ENCODE data around the gene NUDT1. TPM values are rescaled to one million over a fixed set of nuclear protein-coding genes. Genes with fewer than 3 reads are reported as not detected.
"Not testable (repeated sequence)": the region's sequence is repeated elsewhere in the genome, so short reads cannot be mapped to it uniquely, and the experiment has no call there.

Gene NUDT1
- total and polyA plus RNA-seq, 2 experiments from 2014 or later = 33.0 to 33.8 TPM

GRCh38 chr7:2261611-2262010 is 19.6 kb downstream of the NUDT1 start:
- H3K4me1 ChIP-seq (ENCODE audit: low read depth) = no peaks in the 10 kb centered on the region
- TF ChIP-seq CTCF (IDR thresholded peaks at IDR 0.05; ENCODE audit: low read depth, low read length) = no peak
- no peak overlapping the region for H3K4me3 ChIP-seq
- no peak for DNase-seq (ENCODE audit: low read depth in 1 of 2, low spot score in 1 of 2)
- no peaks in the 10 kb centered on the region for H3K9me3 ChIP-seq (ENCODE audit: low read depth)
- no peaks in the 10 kb centered on the region for H3K27me3 ChIP-seq
- H3K27ac ChIP-seq = no peak overlapping the region
- H3K36me3 ChIP-seq = no peaks in the 10 kb centered on the region

GRCh38 chr7:2263176-2263575 is 21.1 kb downstream of the NUDT1 start:
- no peak for TF ChIP-seq CTCF (IDR thresholded peaks at IDR 0.05; ENCODE audit: low read depth, low read length)
- Histone ChIP-seq H3K27me3 (no peaks in the 10 kb centered on the region), H3K27ac (no peak overlapping the region), H3K36me3 (no peaks in the 10 kb centered on the region), H3K4me1 (ENCODE audit: low read depth) (no peaks in the 10 kb centered on the region), H3K9me3 (ENCODE audit: low read depth) (no peaks in the 10 kb centered on the region), H3K4me3 (no peak overlapping the region)
- DNase-seq (ENCODE audit: low read depth in 1 of 2, low spot score in 1 of 2) = no peak

DNA sequence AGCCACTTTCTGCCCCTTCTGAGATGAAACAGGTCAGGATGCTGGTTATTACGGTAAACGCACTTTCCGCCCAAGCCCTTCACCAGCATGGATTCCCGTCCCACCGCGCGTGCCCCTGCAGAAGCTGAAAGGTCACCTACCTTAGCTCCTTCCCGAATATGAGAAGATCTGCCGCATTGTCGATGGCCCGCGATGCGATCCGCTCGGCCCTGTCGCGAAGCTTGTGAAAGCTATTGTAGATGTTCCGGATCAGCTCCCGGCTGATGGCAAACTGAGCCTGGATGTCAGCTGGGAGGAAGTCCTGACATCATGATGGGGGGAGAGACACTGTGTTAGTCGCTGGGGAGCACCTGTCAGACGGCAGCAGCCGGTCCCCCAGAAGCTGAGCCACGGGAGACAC is 22.1 kb downstream of the NUDT1 start:
- H3K27me3 ChIP-seq = no peaks in the 10 kb centered on the region
- DNase-seq (ENCODE audit: low read depth in 1 of 2, low spot score in 1 of 2) = no peak
- no peaks in the 10 kb centered on the region for H3K9me3 ChIP-seq (ENCODE audit: low read depth)
- H3K27ac ChIP-seq = no peak overlapping the region
- no peaks in the 10 kb centered on the region for H3K4me1 ChIP-seq (ENCODE audit: low read depth)
- no peak overlapping the region for H3K4me3 ChIP-seq
- H3K36me3 ChIP-seq = no peaks in the 10 kb centered on the region
- no peak for TF ChIP-seq CTCF (IDR thresholded peaks at IDR 0.05; ENCODE audit: low read depth, low read length)

GRCh38 chr7:2266911-2267310 is 24.9 kb downstream of the NUDT1 start:
- no peak for TF ChIP-seq CTCF (IDR thresholded peaks at IDR 0.05; ENCODE audit: low read depth, low read length)
- Histone ChIP-seq H3K27ac (no peak overlapping the region), H3K4me1 (ENCODE audit: low read depth) (no peaks in the 10 kb centered on the region), H3K36me3 (no peaks in the 10 kb centered on the region), H3K27me3 (no peaks in the 10 kb centered on the region), H3K9me3 (ENCODE audit: low read depth) (no peaks in the 10 kb centered on the region), H3K4me3 (no peak overlapping the region)
- no peak for DNase-seq (ENCODE audit: low read depth in 1 of 2, low spot score in 1 of 2)

- not testable (repeated sequence) for H3K9me3 ChIP-seq (ENCODE audit: low read depth); H3K4me1 ChIP-seq (ENCODE audit: low read depth); H3K27me3 ChIP-seq; H3K27ac ChIP-seq; H3K36me3 ChIP-seq; H3K4me3 ChIP-seq; DNase-seq (ENCODE audit: low read depth in 1 of 2, low spot score in 1 of 2)
Observed at GRCh38 chr7:2269089-2269990, 27.3 kb downstream of the NUDT1 start.

- Histone ChIP-seq H3K4me1 (ENCODE audit: low read depth) (no peaks in the 10 kb centered on the region), H3K27ac (no peak overlapping the region), H3K4me3 (no peak overlapping the region), H3K36me3 (no peaks in the 10 kb centered on the region), H3K27me3 (no peaks in the 10 kb centered on the region), H3K9me3 (ENCODE audit: low read depth) (no peaks in the 10 kb centered on the region)
- DNase-seq (ENCODE audit: low read depth in 1 of 2, low spot score in 1 of 2) = no peak
- TF ChIP-seq CTCF (IDR thresholded peaks at IDR 0.05; ENCODE audit: low read depth, low read length) = no peak
Observed at GRCh38 chr7:2269991-2270460, 28.0 kb downstream of the NUDT1 start.
